H1 (cell line): ENCODE measurements around the gene ANKLE1. TPM values are rescaled to one million over a fixed set of nuclear protein-coding genes. Genes with fewer than 3 reads are reported as not detected.
A peak's percentile ranks its signal among the peaks of the same experiment; 100 is the strongest.

Experiments used
- CTCF ChIA-PET: fragments of 300-600 bp; sonication (Branson Sonifier 250); formaldehyde crosslinking; loops from one replicate; lab custom pipeline; 2021; ENCODE audit not compliant: partially characterized antibody; lab: Charles Lee
- POLR2A ChIA-PET: fragments of 300-600 bp; sonication (Branson Sonifier 250); formaldehyde crosslinking; loops from one replicate; lab custom pipeline; 2021; ENCODE audit warnings: inconsistent platforms; ENCODE audit not compliant: partially characterized antibody; lab: Charles Lee
- DNase-seq, 2 experiments: peaks; one replicate each; pipeline versions ENCODE4 v3.0.0 to v3.0.0-alpha.2; 2010 to 2022; ENCODE audit warnings: low spot score in 2 of 2, low read depth in 1 of 2, mixed read lengths in 1 of 2
- FAIRE-seq: peaks from 2 replicates; lab custom pipeline; 2011; peaks lifted over from hg19 to GRCh38; lab: Jason Lieb, UNC
- H2AFZ ChIP-seq: 2 replicates; pipeline ENCODE4 v1.8.1; 2012; ENCODE audit warnings: low read length, inconsistent platforms
- H2AK5ac ChIP-seq: 2 replicates; pipeline ENCODE4 v1.6.1; 2013; ENCODE audit warnings: low read depth, low read length
- H2BK120ac ChIP-seq: replicated peaks from 2 replicates; pipeline ENCODE3; 2013; ENCODE audit warnings: low read depth, low read length, inconsistent platforms
- H2BK12ac ChIP-seq: 2 replicates; pipeline ENCODE4 v1.6.1; 2013; ENCODE audit warnings: low read depth, low read length
- H2BK15ac ChIP-seq: 2 replicates; pipeline ENCODE4 v1.6.1; 2013; ENCODE audit warnings: low read length
- H2BK20ac ChIP-seq: 2 replicates; pipeline ENCODE4 v1.6.1; 2013; ENCODE audit warnings: low read length
- H2BK5ac ChIP-seq: 2 replicates; pipeline ENCODE4 v1.6.1; 2013; ENCODE audit warnings: low read depth, low read length
- H3K14ac ChIP-seq: 2 replicates; pipeline ENCODE4 v1.6.1; 2013; ENCODE audit warnings: inconsistent platforms; ENCODE audit not compliant: insufficient read length
- H3K18ac ChIP-seq: 2 replicates; pipeline ENCODE4 v1.6.1; 2013; ENCODE audit warnings: low read length; ENCODE audit errors: extremely low read depth
- H3K23ac ChIP-seq: 2 replicates; pipeline ENCODE4 v1.6.1; 2013; ENCODE audit warnings: inconsistent platforms; ENCODE audit not compliant: insufficient read length
- H3K23me2 ChIP-seq: 2 replicates; pipeline ENCODE4 v1.6.1; 2013; ENCODE audit warnings: low read depth, low read length
- H3K27ac ChIP-seq: 2 replicates; pipeline ENCODE4 v1.6.1; 2011; ENCODE audit warnings: low read depth, low read length, inconsistent platforms
- H3K27me3 ChIP-seq, 4 experiments: replicated peaks in 1 of 4; 1 replicate in 1 of 4; 2 replicates in 3 of 4; pipeline versions ENCODE4 v1.6.1 to v1.8.1; 2011 to 2013; ENCODE audit warnings: low read length in 3 of 4, mild to moderate bottlenecking in 3 of 4, inconsistent platforms in 2 of 4, mixed read lengths in 2 of 4, moderate library complexity in 1 of 4; ENCODE audit not compliant: control insufficient read depth in 3 of 4, insufficient read depth in 3 of 4; ENCODE audit errors: extremely low read depth in 1 of 4
- H3K36me3 ChIP-seq, 4 experiments: 2 replicates each; pipeline versions ENCODE4 v1.6.1 to v1.8.1; 2011 to 2013; ENCODE audit warnings: mild to moderate bottlenecking in 4 of 4, low read length in 3 of 4, moderate library complexity in 2 of 4, control low read depth in 1 of 4, inconsistent platforms in 1 of 4; ENCODE audit not compliant: insufficient read depth in 4 of 4, control insufficient read depth in 2 of 4
- H3K4ac ChIP-seq: replicated peaks from 2 replicates; pipeline ENCODE3; 2013; ENCODE audit warnings: low read length, low read depth, mixed read lengths, inconsistent platforms; ENCODE audit not compliant: insufficient read length
- H3K4me1 ChIP-seq, 4 experiments: replicated peaks in 1 of 4; 1 replicate in 1 of 4; 2 replicates in 3 of 4; pipeline versions ENCODE4 v1.6.1 to v1.8.1; 2011 to 2013; ENCODE audit warnings: low read length in 3 of 4, inconsistent platforms in 2 of 4, mixed read lengths in 1 of 4; ENCODE audit not compliant: insufficient read depth in 4 of 4, control insufficient read depth in 3 of 4
- H3K4me2 ChIP-seq, 2 experiments: 2 replicates each; pipeline versions ENCODE4 v1.6.1 to v1.8.1; 2011 to 2013; ENCODE audit warnings: low read depth in 2 of 2, low read length in 2 of 2, control low read depth in 1 of 2, inconsistent platforms in 1 of 2, mild to moderate bottlenecking in 1 of 2; ENCODE audit not compliant: insufficient read depth in 1 of 2
- H3K4me3 ChIP-seq, 4 experiments: fragments of 200-600, 300-600 bp in 1 of 4; sonication (generic), shearing (Covaris generic), sonication (Bioruptor Twin) in 1 of 4; 2 replicates each; pipeline versions ENCODE4 v1.5.1 to v1.8.1; 2011 to 2016; ENCODE audit warnings: low read length in 4 of 4, low read depth in 3 of 4, control low read depth in 2 of 4, inconsistent platforms in 2 of 4, mild to moderate bottlenecking in 2 of 4, mixed read lengths in 1 of 4, moderate library complexity in 1 of 4; ENCODE audit not compliant: insufficient read depth in 2 of 4; ENCODE audit errors: extremely low read depth in 1 of 4
- H3K56ac ChIP-seq: replicated peaks from 2 replicates; pipeline ENCODE3; 2013; ENCODE audit warnings: low read depth, mild to moderate bottlenecking, mixed read lengths, low read length, inconsistent platforms; ENCODE audit not compliant: insufficient read length
- H3K79me1 ChIP-seq: 2 replicates; pipeline ENCODE4 v1.6.1; 2013; ENCODE audit warnings: low read depth, low read length, control low read depth
- H3K79me2 ChIP-seq, 2 experiments: 2 replicates each; pipeline versions ENCODE4 v1.6.1 to v1.8.1; 2012 to 2013; ENCODE audit warnings: low read length in 2 of 2, mild to moderate bottlenecking in 2 of 2, inconsistent platforms in 1 of 2; ENCODE audit not compliant: insufficient read depth in 2 of 2, control insufficient read depth in 1 of 2
- H3K9ac ChIP-seq, 4 experiments: replicated peaks in 1 of 4; 1 replicate in 1 of 4; 2 replicates in 3 of 4; pipeline versions ENCODE4 v1.6.1 to v1.8.1; 2011 to 2013; ENCODE audit warnings: low read depth in 3 of 4, low read length in 3 of 4, control low read depth in 2 of 4, mild to moderate bottlenecking in 2 of 4, moderate library complexity in 2 of 4, inconsistent platforms in 1 of 4; ENCODE audit errors: extremely low read depth in 1 of 4
- H3K9me3 ChIP-seq, 2 experiments: 2 replicates each; pipeline versions ENCODE4 v1.6.1 to v1.8.1; 2012 to 2013; ENCODE audit warnings: mild to moderate bottlenecking in 2 of 2, moderate library complexity in 2 of 2, control low read depth in 1 of 2, inconsistent platforms in 1 of 2, low read depth in 1 of 2, low read length in 1 of 2, mixed read lengths in 1 of 2; ENCODE audit not compliant: insufficient read depth in 2 of 2
- H4K20me1 ChIP-seq, 2 experiments: replicated peaks in 1 of 2; 2 replicates each; pipeline versions ENCODE3 to v1.8.1; 2011 to 2013; ENCODE audit warnings: inconsistent platforms in 2 of 2, low read length in 2 of 2, mild to moderate bottlenecking in 1 of 2; ENCODE audit not compliant: insufficient read depth in 2 of 2, control insufficient read depth in 1 of 2
- H4K5ac ChIP-seq: 2 replicates; pipeline ENCODE4 v1.6.1; 2013; ENCODE audit warnings: low read length, low read depth, mixed read lengths, inconsistent platforms; ENCODE audit not compliant: insufficient read length
- H4K8ac ChIP-seq: 2 replicates; pipeline ENCODE4 v1.8.0; 2013; ENCODE audit warnings: mild to moderate bottlenecking, moderate library complexity, low read length, inconsistent platforms; ENCODE audit not compliant: insufficient read depth; ENCODE audit errors: extremely low read depth
- H4K91ac ChIP-seq: replicated peaks from 2 replicates; pipeline ENCODE3; 2013; ENCODE audit warnings: low read length, mixed read lengths, inconsistent platforms; ENCODE audit not compliant: insufficient read length
- CEBPB ChIP-seq: IDR thresholded peaks from 2 replicates; pipeline ENCODE4 v1.6.1; 2012; ENCODE audit warnings: low read depth, low read length
- RNF2 ChIP-seq: fragments of 200-900, 300-1000 bp; sonication (generic); IDR thresholded peaks from 2 replicates; pipeline ENCODE4 v1.7.1; 2016; ENCODE audit warnings: borderline replicate concordance, low read depth, mild to moderate bottlenecking, antibody characterized with exemption, low read length; ENCODE audit not compliant: poor library complexity, severe bottlenecking; ENCODE audit errors: missing control alignments
- SIN3A ChIP-seq, 2 experiments: IDR thresholded peaks in 1 of 2; conservative IDR thresholded peaks in 1 of 2; 2 replicates each; pipeline ENCODE4 v1.6.1; 2011 to 2012; ENCODE audit warnings: low read length in 2 of 2, improper control_type of control experiment in 1 of 2, low read depth in 1 of 2, mild to moderate bottlenecking in 1 of 2
- TBP ChIP-seq: IDR thresholded peaks from 2 replicates; pipeline ENCODE4 v1.6.1; 2011; ENCODE audit warnings: low read depth, low read length, improper control_type of control experiment
- WGBS, 2 experiments: shearing (Covaris generic) in 1 of 2; methylation state at CpG; one replicate each; pipeline versions ENCODE4 v1.1.6 to v1.1.7; 2013 to 2015; ENCODE audit warnings: low lambda C conversion rate in 2 of 2, mixed read lengths in 2 of 2, inconsistent platforms in 1 of 2, low coverage in 1 of 2, missing lambda C conversion rate in 1 of 2; ENCODE audit not compliant: insufficient replicate concordance in 2 of 2, insufficient coverage in 1 of 2, insufficient read length in 1 of 2; ENCODE audit errors: extremely low coverage in 1 of 2, missing lambda C conversion rate in 1 of 2; 5-methylcytosine and 5-hydroxymethylcytosine counted together
- polyA plus RNA-seq, 7 experiments: library from polyadenylated mRNA; depleted of rRNA in 3 of 7; stranded (reverse) in 5 of 7; unstranded in 2 of 7; fragments of >200 nt in 5 of 7; fragments of 200-250 nt in 2 of 7; gene quantifications; 1 replicate in 5 of 7; 2 replicates in 1 of 7; 4 replicates in 1 of 7; pipeline versions ENCODE4 v1.2.1 to v1.2.3, GENCODE V29; 2011 to 2013; ENCODE audit warnings: missing spikeins in 2 of 7, mixed read lengths in 2 of 7
- total RNA-seq: library from RNA; stranded (reverse); fragmentation: NEBNext Ultra II Directional; extraction: Animal tissue kit (Norgen Biotek cat#: 25700); gene quantifications from 2 replicates; pipeline ENCODE4 v1.2.1, GENCODE V29; 2021

Gene ANKLE1
- total and polyA plus RNA-seq, 2 of the 8 experiments (the other 6 are each of a cell fraction or from before 2014, with no cell fraction given), result 6.1 to 9.6 TPM

GRCh38 chr19:17327068-17327653 is 45.5 kb downstream of the ANKLE1 start:
- TF ChIP-seq SIN3A (conservative IDR thresholded peaks at IDR 0.05 in 1 of 2, IDR thresholded peaks at IDR 0.05 in 1 of 2; ENCODE audit: low read depth in 1 of 2, low read length in 2 of 2) (no peak), RNF2 (no peak), CEBPB (no peak), TBP (no peak)

More at GRCh38 chr19:17327068-17327653, 45.5 kb downstream of the ANKLE1 start:
- Histone ChIP-seq H4K20me1 (peaks cover 3 to 10% of the 10 kb centered on the region in 2 experiments), H3K4me1 (peaks cover 0 to 22% (median 15%) of the 10 kb centered on the region in 4 experiments; a peak in 6 of 7 replicates), H4K5ac (peak overlapping the region; percentile 74), H4K91ac (peak overlapping the region; percentile 54), H2BK5ac (peak overlapping the region; percentile 55; the same call in 1 of the 2 replicates), H3K9ac (peak overlapping the region in 1 of 4 experiments; percentile 3; a peak in 1 of 7 replicates), H3K79me2 (no peaks in the 10 kb centered on the region), H3K27me3 (no peaks in the 10 kb centered on the region; a peak in 1 of 7 replicates), H3K79me1 (0 out of 2 replicates have a peak, but pooled peaks cover 2% of the 10 kb centered on the region), H2AFZ (no peak overlapping the region), H3K27ac (peak overlapping the region; percentile 66), H3K18ac (peak overlapping the region; percentile 1; the same call in 1 of the 2 replicates), H3K4ac (peak overlapping the region; percentile 69), H3K56ac (no peak overlapping the region), H2BK20ac (no peak overlapping the region), H4K8ac (peak overlapping the region; percentile 91), H3K23ac (no peak overlapping the region), H3K23me2 (peaks cover 6% of the 10 kb centered on the region; the same call in 1 of the 2 replicates), H3K4me2 (peak overlapping the region; percentile 72 to 83), H2BK120ac (no peak overlapping the region), H3K14ac (no peak overlapping the region), H3K4me3 (peak overlapping the region; percentile 35 to 95 (median 60); a peak in 7 of 8 replicates), H2AK5ac (no peak overlapping the region), H2BK12ac (peak overlapping the region; percentile 0; the same call in 1 of the 2 replicates), H2BK15ac (no peak overlapping the region), H3K9me3 (no peaks in the 10 kb centered on the region), H3K36me3 (peaks cover 0 to 13% (median 6%) of the 10 kb centered on the region in 4 experiments; a peak in 4 of 8 replicates)
- CTCF ChIA-PET, result interaction anchor here (0.9 to 3.3 kb wide), 18 partner anchors 8 to 121 kb away, joined by 3 to 13 read pairs (median 5); partner anchors contain the start of genes ANO8, CCDC194, DDA1 and MRPL34
- 72% methylated on average over 27 of the region's 27 CpGs; no CpG with 5 or more reads in 1 of the 2 experiments for WGBS, 2 experiments
- FAIRE-seq, result no peak
- POLR2A ChIA-PET, result interaction anchor here (0.6 to 17.1 kb wide), 13 partner anchors 11 to 133 kb away, joined by 3 to 329 read pairs (median 4); partner anchors contain the start of genes ABHD8, ANO8, DDA1 and GTPBP3
- DNase-seq, result no peak
